Ovary (tissue), 9 donors: ENCODE data around the gene TPM4. TPM values are rescaled to one million over a fixed set of nuclear protein-coding genes. Genes with fewer than 3 reads are reported as not detected.

Experiments
- DNase-seq, 5 donors: peaks; one replicate each; pipeline ENCODE4 v3.0.0-alpha.2; 2019 to 2020
- H3K27ac ChIP-seq, 2 donors: fragments of 200-600 bp; one replicate each; pipeline versions ENCODE4 v1.5.1 to v1.8.0; 2019 to 2022
- H3K27me3 ChIP-seq: fragments of 200-600 bp; one replicate; pipeline ENCODE4 v1.8.0; 2022
- H3K36me3 ChIP-seq: fragments of 200-600 bp; sonication (generic); one replicate; pipeline ENCODE4 v1.5.1; 2019
- H3K4me1 ChIP-seq: one replicate; pipeline ENCODE4 v1.8.1; 2013; ENCODE audit warnings: mild to moderate bottlenecking, moderate library complexity; ENCODE audit not compliant: insufficient read depth
- H3K4me3 ChIP-seq: fragments of 200-600 bp; sonication (generic); one replicate; pipeline ENCODE4 v1.5.1; 2017
- H3K9me3 ChIP-seq, 2 donors: fragments of 200-600 bp in 1 of 2; sonication (generic) in 1 of 2; one replicate each; pipeline versions ENCODE4 v1.5.1 to v1.8.1; 2013 to 2019; ENCODE audit warnings: mild to moderate bottlenecking in 1 of 2, moderate library complexity in 1 of 2
- CTCF ChIP-seq, 3 donors: fragments of 450-650 bp in 2 of 3; fragments of 200-600 bp in 1 of 3; IDR thresholded peaks; one replicate each; pipeline versions ENCODE4 v1.5.1 to v1.8.0; 2016 to 2022; ENCODE audit warnings: antibody characterized with exemption in 3 of 3, mild to moderate bottlenecking in 1 of 3
- EP300 ChIP-seq: sonication (generic); formaldehyde crosslinking; IDR thresholded peaks from one replicate; pipeline ENCODE4 v1.6.1; 2017; ENCODE audit warnings: antibody characterized with exemption
- POLR2A ChIP-seq: fragments of 450-650 bp; IDR thresholded peaks from one replicate; pipeline ENCODE4 v1.6.1; 2017; ENCODE audit warnings: antibody characterized with exemption, mild to moderate bottlenecking, moderate library complexity
- WGBS, 3 donors: extraction: QIAGEN DNeasy Blood & Tissue Kit in 1 of 3; methylation state at CpG; one replicate each; pipeline versions ENCODE4 v1.1.5 to v1.1.7; 2013 to 2017; 5-methylcytosine and 5-hydroxymethylcytosine counted together
- intact Hi-C, 4 donors: fragments of 100-400 bp; cut with DNase I; formaldehyde crosslinking; loops; one replicate each; pipeline versions ENCODE4 v1.11.0 to v1.15.1; 2022 to 2023
- polyA plus RNA-seq, 2 donors: library from polyadenylated mRNA; stranded (reverse); fragments of 200-250 nt in 1 of 2; fragments of 350-450 nt in 1 of 2; fragmentation: Illumina TruSeq in 1 of 2; extraction: RNeasy Lipid Tissue Mini Kit (QIAGEN cat#74804) in 1 of 2; gene quantifications; one replicate each; pipeline ENCODE4 v1.2.3, GENCODE V29; 2013 to 2014
- total RNA-seq, 7 donors: library from RNA; depleted of rRNA in 2 of 7; stranded (reverse); fragments of >200 nt in 2 of 7; fragmentation: NEBNext Ultra II Directional in 3 of 7; extraction: Animal tissue kit (Norgen Biotek cat#: 25700) in 3 of 7; gene quantifications; one replicate each; pipeline versions ENCODE4 v1.1.0 to v1.2.4, GENCODE V29; 2016 to 2023
- donor health status: DM: no; HTN: no; CAD: no; lungs with moderate emphysema.
- donor health status: DM: no; HTN: no; CAD: no.
- donor health status: Bipolar disorder and iron deficiency.
- donor health status: DM: yes; HTN: yes; CAD: no.
- donor health status: DM: no; HTN: no; CAD: no.
- donor health status: DM: yes; HTN: yes; CAD: no.

TPM4 gene
- total and polyA plus RNA-seq, 9 donors = 286 to 664 (median 554) TPM

- no peak for DNase-seq
- no peaks in the 10 kb centered on the region for H3K9me3 ChIP-seq
- no peaks in the 10 kb centered on the region for H3K36me3 ChIP-seq
- H3K4me3 ChIP-seq = no peak overlapping the region
- 91 to 92% (median 92%) methylated on average over 13 of the region's 13 CpGs for WGBS, 3 donors
- no peak overlapping the region for H3K27ac ChIP-seq
- H3K27me3 ChIP-seq = no peaks in the 10 kb centered on the region
- intact Hi-C loops = loop anchor here in 1 of 4 donors (10.0 kb wide), 1 partner anchor 406 kb away; no protein-coding TSS in a partner anchor
- TF ChIP-seq POLR2A = no peak
- TF ChIP-seq EP300 = no peak
- no peak for TF ChIP-seq CTCF (IDR thresholded peaks at IDR 0.05)
- H3K4me1 ChIP-seq = no peaks in the 10 kb centered on the region
Observed at GRCh38 chr19:16030964-16031871, 45.1 kb upstream of the TPM4 start.

GRCh38 chr19:16031872-16032200, 44.5 kb upstream of the TPM4 start:
- 93 to 95% (median 95%) methylated on average over 8 of the region's 8 CpGs for WGBS, 3 donors
- Histone ChIP-seq H3K4me1 (no peaks in the 10 kb centered on the region), H3K4me3 (no peak overlapping the region), H3K27me3 (no peaks in the 10 kb centered on the region), H3K36me3 (no peaks in the 10 kb centered on the region), H3K9me3 (no peaks in the 10 kb centered on the region), H3K27ac (no peak overlapping the region)
- no peak for DNase-seq
- intact Hi-C loops = loop anchor here in 1 of 4 donors (10.0 kb wide), 1 partner anchor 407 kb away; no protein-coding TSS in a partner anchor
- no peak for TF ChIP-seq EP300
- no peak for TF ChIP-seq POLR2A
- TF ChIP-seq CTCF (IDR thresholded peaks at IDR 0.05) = no peak

GRCh38 chr19:16032509-16033135, 43.7 kb upstream of the TPM4 start:
- intact Hi-C loops = loop anchor here in 1 of 4 donors (10.0 kb wide), 1 partner anchor 408 kb away; no protein-coding TSS in a partner anchor
- Histone ChIP-seq H3K4me1 (no peaks in the 10 kb centered on the region), H3K4me3 (no peak overlapping the region), H3K27me3 (no peaks in the 10 kb centered on the region), H3K27ac (no peak overlapping the region), H3K36me3 (no peaks in the 10 kb centered on the region), H3K9me3 (no peaks in the 10 kb centered on the region)
- no peak for TF ChIP-seq POLR2A
- no peak for TF ChIP-seq CTCF (IDR thresholded peaks at IDR 0.05)
- TF ChIP-seq EP300 = no peak
- 93 to 100% (median 94%) methylated on average over 3 of the region's 3 CpGs for WGBS, 3 donors
- no peak for DNase-seq

- Histone ChIP-seq H3K27ac (no peak overlapping the region), H3K4me3 (no peak overlapping the region), H3K4me1 (no peaks in the 10 kb centered on the region), H3K27me3 (no peaks in the 10 kb centered on the region), H3K36me3 (no peaks in the 10 kb centered on the region), H3K9me3 (no peaks in the 10 kb centered on the region)
- 96 to 100% (median 98%) methylated on average over 3 of the region's 3 CpGs for WGBS, 3 donors
- TF ChIP-seq EP300 = no peak
- TF ChIP-seq CTCF (IDR thresholded peaks at IDR 0.05) = no peak
- no peak for TF ChIP-seq POLR2A
- DNase-seq = no peak
- intact Hi-C loops = loop anchor here in 1 of 4 donors (10.0 kb wide), 1 partner anchor 408 kb away; no protein-coding TSS in a partner anchor
Observed at GRCh38 chr19:16033136-16033530, 43.2 kb upstream of the TPM4 start.
